ENCODE data around the gene ATF7. TPM values are rescaled to one million over a fixed set of nuclear protein-coding genes. Genes with fewer than 3 reads are reported as not detected.
"Not testable (repeated sequence)": the region's sequence is repeated elsewhere in the genome, so short reads cannot be mapped to it uniquely, and the experiment has no call there.

Gene ATF7
- total RNA-seq, 1 donor from 2014 or later, result 31.5 TPM

DNA sequence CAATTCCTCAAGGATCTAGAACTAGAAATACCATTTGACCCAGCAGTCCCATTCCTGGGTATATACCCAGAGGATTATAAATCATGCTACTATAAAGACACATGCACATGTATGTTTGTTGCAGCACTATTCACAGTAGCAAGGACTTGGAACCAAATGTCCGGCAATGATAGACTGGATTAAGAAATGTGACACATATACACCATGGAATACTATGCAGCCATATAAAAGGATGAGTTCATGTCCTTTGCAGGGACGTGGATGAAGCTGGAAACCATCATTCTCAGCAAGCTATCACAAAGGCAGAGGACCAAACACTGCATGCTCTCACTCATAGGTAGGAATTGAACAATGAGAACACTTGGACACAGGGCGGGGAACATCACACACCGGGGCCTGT, 20.1 kb upstream of the ATF7 start:
- intact Hi-C loops (cut with micrococcal nuclease); H3K36me3 Mint-ChIP-seq (ENCODE audit: low read depth); H3K27me3 Mint-ChIP-seq; H3K4me3 Mint-ChIP-seq; DNase-seq; H3K9me3 Mint-ChIP-seq; H3K27ac Mint-ChIP-seq; H3K4me1 Mint-ChIP-seq: not testable (repeated sequence)

DNA sequence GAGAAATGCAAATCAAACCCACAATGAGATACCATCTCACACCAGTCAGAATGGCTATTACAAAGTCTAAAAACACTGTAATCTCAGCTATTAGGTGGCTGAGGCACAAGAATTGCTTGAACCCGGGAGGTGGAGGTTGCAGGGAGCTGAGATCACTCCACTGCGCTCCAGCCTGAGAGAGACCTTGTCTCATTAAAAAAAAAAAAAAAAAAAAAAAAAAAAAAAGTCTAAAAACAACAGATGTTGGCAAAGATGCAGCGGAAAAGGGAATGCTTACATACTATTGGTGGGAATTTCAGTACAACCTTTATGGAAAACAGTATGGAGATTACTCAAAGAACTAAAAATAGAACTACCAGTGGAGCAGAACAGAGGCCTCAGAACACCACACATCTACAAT, 19.0 kb upstream of the ATF7 start:
- Mint-ChIP-seq H3K9me3 (no peaks in the 10 kb centered on the region), H3K27ac (no peak overlapping the region), H3K36me3 (ENCODE audit: low read depth) (no peaks in the 10 kb centered on the region), H3K27me3 (peaks cover 6% of the 10 kb centered on the region), H3K4me3 (no peak overlapping the region), H3K4me1 (no peaks in the 10 kb centered on the region)
- no peak for DNase-seq
- intact Hi-C loops (cut with micrococcal nuclease), result no loop called here

DNA sequence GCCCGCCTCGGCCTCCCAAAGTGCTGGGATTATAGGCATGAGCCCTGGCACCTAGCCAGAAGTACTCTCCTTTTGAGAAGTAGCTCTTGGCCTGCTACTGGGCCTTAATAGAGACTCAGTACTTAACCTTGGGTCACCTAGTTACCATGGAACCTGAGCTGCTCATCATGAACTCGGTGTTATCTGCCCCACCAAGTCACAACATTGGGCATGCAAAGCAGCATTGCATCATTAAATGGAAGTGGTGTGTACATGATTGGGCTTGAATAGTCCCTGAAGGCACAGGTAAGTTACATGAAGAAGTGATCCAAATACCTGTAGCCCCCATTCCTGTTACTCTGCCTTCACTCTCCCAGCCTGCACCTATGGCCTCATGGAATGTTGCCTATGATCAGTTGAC, 18.0 kb upstream of the ATF7 start:
- Mint-ChIP-seq H3K4me1 (no peaks in the 10 kb centered on the region), H3K27me3 (peaks cover 6% of the 10 kb centered on the region), H3K4me3 (no peak overlapping the region), H3K27ac (no peak overlapping the region), H3K9me3 (no peaks in the 10 kb centered on the region), H3K36me3 (ENCODE audit: low read depth) (no peaks in the 10 kb centered on the region)
- DNase-seq, result no peak
- intact Hi-C loops (cut with micrococcal nuclease), result no loop called here

DNA sequence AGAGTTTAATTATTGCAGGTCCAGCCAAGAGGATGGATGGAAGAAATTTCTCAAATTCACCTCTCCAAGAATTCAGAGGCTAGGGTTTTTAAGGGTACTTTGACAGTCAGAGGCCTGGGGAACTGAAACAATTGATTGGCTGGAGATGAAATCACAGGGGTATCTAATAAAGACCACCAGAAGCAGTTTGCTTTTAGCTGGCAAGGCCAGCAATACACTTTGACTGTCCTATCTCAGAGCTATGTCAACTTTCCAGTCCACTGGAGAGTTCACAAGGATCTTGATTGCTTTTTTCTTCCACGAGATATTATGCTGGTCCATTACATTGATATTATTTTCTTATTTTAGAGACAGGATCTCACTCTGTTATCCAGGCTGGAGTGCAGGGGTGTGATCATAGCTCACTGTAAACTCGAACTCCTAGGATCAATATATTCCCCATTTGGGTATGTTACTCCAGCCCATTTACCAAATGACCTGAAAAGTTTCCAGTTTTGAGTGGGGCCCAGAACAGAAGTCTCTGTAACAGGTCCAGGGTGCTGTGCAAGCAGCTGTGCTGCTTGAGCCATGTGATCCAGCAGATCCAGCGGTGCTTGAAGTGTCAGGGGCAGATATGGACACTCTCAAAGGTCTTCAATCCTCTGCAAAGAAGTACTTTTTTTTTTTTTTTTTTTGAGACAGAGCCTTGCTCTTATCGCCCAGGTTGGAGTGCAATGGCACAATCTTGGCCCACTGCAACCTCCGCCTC, 17.2 kb upstream of the ATF7 start:
- Mint-ChIP-seq H3K27ac (no peak overlapping the region), H3K4me1 (no peaks in the 10 kb centered on the region), H3K4me3 (no peak overlapping the region), H3K27me3 (peaks cover 6% of the 10 kb centered on the region), H3K9me3 (no peaks in the 10 kb centered on the region), H3K36me3 (ENCODE audit: low read depth) (no peaks in the 10 kb centered on the region)
- DNase-seq, result no peak
- intact Hi-C loops (cut with micrococcal nuclease), result no loop called here

DNA sequence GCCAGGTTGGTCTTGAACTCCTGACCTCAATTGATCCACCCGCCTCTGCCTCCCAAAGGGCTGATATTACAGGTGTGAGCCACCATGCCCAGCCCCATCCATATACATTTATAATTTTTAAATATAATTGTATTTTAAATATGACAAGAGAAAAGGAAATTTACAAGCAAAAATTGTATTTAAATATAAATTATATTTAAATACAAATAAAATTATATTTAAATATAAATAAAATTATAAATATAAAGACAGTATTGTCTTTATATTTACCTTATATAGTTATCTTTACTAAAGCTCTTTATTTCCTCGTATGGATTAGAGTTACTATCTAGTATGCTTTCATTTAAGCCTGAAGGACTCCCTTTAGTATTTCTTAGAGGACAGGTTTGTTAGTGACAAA, 11.9 kb upstream of the ATF7 start:
- no peaks in the 10 kb centered on the region for H3K4me1 Mint-ChIP-seq
- H3K9me3 Mint-ChIP-seq, result no peaks in the 10 kb centered on the region
- no peaks in the 10 kb centered on the region for H3K27me3 Mint-ChIP-seq
- DNase-seq, result no peak
- H3K36me3 Mint-ChIP-seq (ENCODE audit: low read depth), result no peaks in the 10 kb centered on the region
- H3K4me3 Mint-ChIP-seq, result no peak overlapping the region
- intact Hi-C loops (cut with micrococcal nuclease), result no loop called here
- H3K27ac Mint-ChIP-seq, result no peak overlapping the region

DNA sequence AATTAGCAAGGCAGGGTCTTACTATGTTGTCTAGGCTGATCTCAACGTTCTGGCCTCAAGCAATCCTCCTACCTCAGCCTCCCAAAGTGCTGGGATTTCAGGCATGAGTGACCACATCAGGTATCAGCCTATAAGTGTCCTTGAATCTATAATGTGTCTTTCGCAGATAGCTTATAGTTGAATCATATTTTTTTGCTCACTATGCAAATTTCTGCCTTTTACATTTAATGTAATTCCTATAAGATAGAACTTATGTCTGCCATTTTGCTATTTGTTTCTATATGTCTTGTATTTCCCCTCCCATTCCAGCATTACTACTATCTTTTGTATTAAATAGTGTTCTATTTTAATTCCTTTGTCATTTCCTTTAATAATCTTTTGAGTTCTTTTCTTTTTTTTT, 10.5 kb upstream of the ATF7 start:
- Mint-ChIP-seq H3K4me1 (no peaks in the 10 kb centered on the region), H3K27me3 (peaks cover 2% of the 10 kb centered on the region), H3K4me3 (no peak overlapping the region), H3K36me3 (ENCODE audit: low read depth) (no peaks in the 10 kb centered on the region), H3K27ac (no peak overlapping the region), H3K9me3 (no peaks in the 10 kb centered on the region)
- intact Hi-C loops (cut with micrococcal nuclease), result no loop called here
- no peak for DNase-seq

DNA sequence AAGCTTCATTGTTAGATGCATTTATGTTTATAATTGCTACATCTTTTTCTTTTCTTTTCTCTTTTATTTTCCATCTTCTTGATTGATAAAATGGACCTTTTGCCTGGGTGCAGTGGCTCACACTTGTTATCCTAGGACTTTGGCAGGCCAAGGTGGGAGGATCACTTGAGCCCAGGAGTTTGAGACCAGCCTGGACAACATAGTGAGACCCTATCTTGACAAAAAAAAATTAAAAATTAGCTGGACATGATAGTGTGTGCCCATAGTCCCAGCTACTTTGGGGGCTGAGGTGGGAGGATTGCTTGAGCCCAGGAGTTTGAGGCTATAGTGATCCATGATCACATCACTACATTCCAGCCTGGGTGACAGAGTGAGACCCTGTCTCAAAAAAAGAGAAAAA, 9.5 kb upstream of the ATF7 start:
- not testable (repeated sequence) for H3K27ac Mint-ChIP-seq, H3K9me3 Mint-ChIP-seq

DNA sequence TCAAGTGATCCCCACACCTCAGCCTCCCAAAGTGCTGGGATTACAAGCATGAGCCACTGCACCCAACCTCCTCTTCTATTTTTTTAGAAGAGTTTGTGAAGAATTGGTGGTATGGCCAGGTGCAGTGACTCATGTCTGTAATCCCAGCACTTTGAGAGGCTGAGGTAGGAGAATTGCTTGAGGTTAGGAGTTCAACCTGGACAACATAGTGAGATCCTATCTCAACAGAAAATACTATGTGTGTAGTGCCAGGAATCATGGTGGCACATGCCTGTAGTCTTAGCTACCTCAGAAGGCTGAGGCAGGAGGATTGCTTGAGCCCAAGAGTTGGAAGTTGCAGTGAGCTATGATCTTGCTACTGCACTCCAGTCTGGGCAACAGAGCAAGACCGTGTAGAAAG, 5.5 kb upstream of the ATF7 start:
- peaks cover 6% of the 10 kb centered on the region for H3K27me3 Mint-ChIP-seq
- H3K9me3 Mint-ChIP-seq, result no peaks in the 10 kb centered on the region
- no peak for DNase-seq
- H3K4me1 Mint-ChIP-seq, result peaks cover 5% of the 10 kb centered on the region
- no peak overlapping the region for H3K27ac Mint-ChIP-seq
- H3K4me3 Mint-ChIP-seq, result no peak overlapping the region
- intact Hi-C loops (cut with micrococcal nuclease), result no loop called here
- no peaks in the 10 kb centered on the region for H3K36me3 Mint-ChIP-seq (ENCODE audit: low read depth)

More for the DNA sequence above, 9.5 kb upstream of the ATF7 start:
- DNase-seq; H3K36me3 Mint-ChIP-seq (ENCODE audit: low read depth); H3K27me3 Mint-ChIP-seq; H3K4me1 Mint-ChIP-seq; intact Hi-C loops (cut with micrococcal nuclease); H3K4me3 Mint-ChIP-seq: not testable (repeated sequence)

DNA sequence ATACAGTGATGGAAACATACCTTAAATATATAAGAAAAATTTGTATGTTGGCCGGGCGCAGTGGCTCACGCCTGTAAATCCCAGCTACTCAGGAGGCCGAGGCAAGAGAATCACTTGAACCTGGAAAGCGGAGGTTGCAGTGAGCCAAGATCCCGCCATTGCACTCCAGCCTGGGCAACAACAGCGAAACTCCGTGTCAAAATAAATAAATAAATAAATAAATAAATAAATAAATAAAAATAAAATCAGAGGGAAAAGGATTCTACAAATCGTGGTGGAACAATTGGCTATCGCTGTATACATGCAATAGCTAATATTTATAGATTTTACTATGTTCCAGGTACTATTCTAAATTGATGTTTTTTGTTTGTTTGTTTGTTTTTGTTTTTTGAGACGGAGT, 1.7 kb upstream of the ATF7 start:
- Mint-ChIP-seq H3K27ac (no peak overlapping the region), H3K4me3 (no peak overlapping the region), H3K4me1 (peaks cover 26% of the 10 kb centered on the region), H3K36me3 (ENCODE audit: low read depth) (no peaks in the 10 kb centered on the region), H3K9me3 (no peaks in the 10 kb centered on the region), H3K27me3 (peaks cover 6% of the 10 kb centered on the region)
- intact Hi-C loops (cut with micrococcal nuclease), result loop anchor here (5.0 kb wide), 2 partner anchors 66 to 129 kb away; no protein-coding TSS in a partner anchor
- no peak for DNase-seq

DNA sequence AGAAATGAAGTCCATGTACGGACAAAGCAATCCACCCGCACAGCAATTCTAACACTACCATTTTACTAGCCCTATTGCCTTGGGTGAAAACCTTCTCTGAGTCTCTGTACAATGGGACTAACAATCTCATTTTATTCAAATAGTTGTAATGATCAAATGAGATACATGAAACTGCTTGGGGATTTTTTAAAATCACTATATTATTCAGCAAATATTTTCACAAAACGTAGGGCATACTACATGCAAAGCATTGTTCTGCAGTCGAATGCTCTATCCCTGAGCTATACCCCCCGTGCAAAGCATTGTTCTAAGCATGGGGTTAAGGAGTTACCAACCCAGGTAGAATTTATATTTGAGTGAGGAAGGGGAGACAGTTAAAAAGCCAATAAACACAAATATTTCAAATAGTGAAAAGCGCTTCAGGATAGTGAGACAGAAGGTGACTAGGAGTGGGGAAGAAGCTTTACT, 554 bp upstream of the ATF7 start:
- peak overlapping the region; percentile 99 for H3K4me3 Mint-ChIP-seq
- H3K27me3 Mint-ChIP-seq, result peaks cover 4% of the 10 kb centered on the region
- no peaks in the 10 kb centered on the region for H3K36me3 Mint-ChIP-seq (ENCODE audit: low read depth)
- peak overlapping the region; percentile 88 for H3K27ac Mint-ChIP-seq
- peaks cover 26% of the 10 kb centered on the region for H3K4me1 Mint-ChIP-seq
- intact Hi-C loops (cut with micrococcal nuclease), result loop anchor here (1.0 to 5.0 kb wide), 6 partner anchors 50 to 246 kb away; partner anchors contain the start of genes ATP5MC2, SP1 and TARBP2
- DNase-seq, result no peak
- H3K9me3 Mint-ChIP-seq, result no peaks in the 10 kb centered on the region

DNA sequence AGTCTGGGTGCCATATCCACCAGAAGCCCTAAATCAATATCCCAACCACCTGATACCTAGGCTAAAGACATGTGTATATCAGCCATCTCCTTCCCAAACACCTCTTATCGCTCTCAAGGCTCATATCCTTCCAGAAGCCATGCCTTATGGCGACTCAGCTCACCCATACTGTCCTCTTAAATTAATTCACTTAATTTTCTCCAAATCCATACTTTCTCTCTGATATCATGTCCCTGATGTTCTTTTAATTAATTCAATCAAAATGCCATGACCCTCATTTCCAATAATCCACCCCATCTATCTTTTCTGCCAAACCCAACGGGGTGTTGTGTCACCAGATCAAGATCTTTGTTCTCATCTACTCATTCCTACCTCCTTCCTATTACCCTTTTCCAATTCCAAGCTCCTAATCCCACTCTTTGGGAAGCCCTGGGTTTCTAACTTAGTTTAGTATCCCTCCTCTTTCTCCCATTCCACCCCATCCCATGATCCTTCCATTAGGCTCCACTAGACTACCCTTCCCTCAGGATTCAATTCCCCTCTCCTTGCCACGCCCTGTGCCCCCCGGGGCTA, 723 bp downstream of the ATF7 start:
- intact Hi-C loops (cut with micrococcal nuclease), result loop anchor here (5.0 kb wide), 2 partner anchors 63 to 132 kb away; no protein-coding TSS in a partner anchor
- DNase-seq, result no peak
- Mint-ChIP-seq H3K27ac (peak overlapping the region; percentile 88), H3K27me3 (no peaks in the 10 kb centered on the region), H3K4me3 (peak overlapping the region; percentile 99), H3K4me1 (peaks cover 29% of the 10 kb centered on the region), H3K9me3 (no peaks in the 10 kb centered on the region), H3K36me3 (ENCODE audit: low read depth) (peaks cover 2% of the 10 kb centered on the region)

DNA sequence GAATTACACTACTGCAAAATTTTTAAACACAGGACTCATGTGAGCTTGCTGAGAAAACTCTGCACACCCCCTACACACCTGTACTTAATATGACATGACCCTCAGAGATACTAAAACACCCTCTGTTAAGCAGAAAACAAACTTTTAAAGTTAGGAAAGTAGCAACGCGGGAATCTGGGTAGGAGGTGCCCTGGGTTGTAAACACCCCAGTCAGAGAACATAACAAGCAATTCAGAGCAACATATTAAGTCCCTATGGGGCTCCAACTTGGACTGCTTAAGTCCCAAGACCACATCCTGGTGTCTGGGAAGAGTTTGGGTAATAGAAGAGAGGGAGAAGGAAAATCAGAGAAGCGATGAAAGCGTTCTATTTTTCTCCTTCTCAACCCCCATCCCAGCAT, 1.2 kb downstream of the ATF7 start:
- no peak for DNase-seq
- H3K27ac Mint-ChIP-seq, result peak overlapping the region; percentile 88
- H3K4me3 Mint-ChIP-seq, result peak overlapping the region; percentile 99
- peaks cover 2% of the 10 kb centered on the region for H3K36me3 Mint-ChIP-seq (ENCODE audit: low read depth)
- intact Hi-C loops (cut with micrococcal nuclease), result loop anchor here (5.0 kb wide), 2 partner anchors 63 to 132 kb away; no protein-coding TSS in a partner anchor
- no peaks in the 10 kb centered on the region for H3K27me3 Mint-ChIP-seq
- H3K9me3 Mint-ChIP-seq, result no peaks in the 10 kb centered on the region
- peaks cover 29% of the 10 kb centered on the region for H3K4me1 Mint-ChIP-seq

DNA sequence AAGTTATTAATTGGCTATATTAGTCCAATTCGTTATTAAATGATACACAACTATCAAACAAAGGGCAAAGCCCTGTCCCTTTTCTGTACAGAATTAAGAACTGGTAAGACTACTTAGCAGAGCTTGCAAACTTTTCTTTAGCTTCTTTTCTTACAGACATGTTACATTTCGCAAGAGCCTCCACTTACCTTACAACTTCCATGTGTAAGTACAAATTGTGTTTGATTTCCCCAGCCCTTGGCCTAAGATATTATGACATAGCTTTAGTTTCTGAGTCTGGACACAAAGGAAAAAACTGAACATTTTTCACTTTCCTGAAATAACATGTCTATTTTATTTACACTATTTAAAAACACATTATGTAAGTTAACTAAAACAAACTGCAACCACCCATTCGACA, 1.7 kb downstream of the ATF7 start:
- H3K4me1 Mint-ChIP-seq, result peaks cover 29% of the 10 kb centered on the region
- no peak for DNase-seq
- no peaks in the 10 kb centered on the region for H3K27me3 Mint-ChIP-seq
- no peaks in the 10 kb centered on the region for H3K9me3 Mint-ChIP-seq
- H3K36me3 Mint-ChIP-seq (ENCODE audit: low read depth), result peaks cover 2% of the 10 kb centered on the region
- intact Hi-C loops (cut with micrococcal nuclease), result no loop called here
- H3K4me3 Mint-ChIP-seq, result peak overlapping the region; percentile 99
- no peak overlapping the region for H3K27ac Mint-ChIP-seq

DNA sequence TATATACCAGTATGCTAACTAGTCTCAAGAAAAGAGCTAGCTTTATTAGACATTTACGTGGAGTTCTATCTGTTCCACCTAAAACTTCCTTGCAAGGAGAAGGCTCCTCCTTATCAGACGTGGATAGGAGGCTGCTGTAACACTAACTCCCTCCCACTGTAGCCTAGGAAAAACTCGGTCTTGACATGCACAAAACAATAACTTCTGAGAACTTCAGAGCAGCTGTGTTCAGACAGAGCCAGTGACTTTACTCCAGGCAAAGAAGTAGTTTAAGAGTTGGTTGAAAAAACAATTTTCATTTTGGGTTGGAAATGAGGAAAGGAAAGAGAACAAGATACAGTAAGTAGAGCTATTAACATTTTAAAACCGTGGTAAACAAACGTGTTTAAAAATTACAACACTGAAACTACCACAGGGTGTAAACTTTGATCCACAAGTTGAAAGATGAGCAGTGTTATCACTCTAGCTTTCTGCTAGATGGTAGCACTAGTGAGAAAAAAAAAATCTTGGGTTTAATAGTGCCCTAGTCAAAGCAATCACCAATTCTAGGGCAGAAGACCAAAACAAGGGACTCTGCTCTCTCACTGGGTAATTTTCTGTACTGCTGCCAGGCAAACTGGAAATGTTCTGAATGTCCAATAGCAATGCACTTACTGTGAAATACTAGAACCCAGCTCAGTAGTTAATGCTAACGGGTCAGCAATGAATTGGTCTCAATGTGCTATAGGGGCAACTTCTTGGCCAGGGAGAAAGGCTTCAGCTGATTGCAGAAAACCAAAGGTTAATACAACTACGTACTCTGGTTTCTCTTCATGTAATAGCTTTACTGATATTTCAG, 2.4 kb downstream of the ATF7 start:
- intact Hi-C loops (cut with micrococcal nuclease), result no loop called here
- peak overlapping the region; percentile 99 for H3K4me3 Mint-ChIP-seq
- H3K27ac Mint-ChIP-seq, result no peak overlapping the region
- DNase-seq, result no peak
- no peaks in the 10 kb centered on the region for H3K9me3 Mint-ChIP-seq
- peaks cover 31% of the 10 kb centered on the region for H3K4me1 Mint-ChIP-seq
- no peaks in the 10 kb centered on the region for H3K27me3 Mint-ChIP-seq
- H3K36me3 Mint-ChIP-seq (ENCODE audit: low read depth), result peaks cover 2% of the 10 kb centered on the region

All from activated CD4-positive, alpha-beta T cell treated with anti-CD3 and anti-CD28 coated beads, Interleukin-2, amount 10 ng/mL, durations not matched to agents 24 days and 14 days (primary cell).